Panc1 (cell line): ENCODE measurements around the gene SCGB1A1. TPM values are rescaled to one million over a fixed set of nuclear protein-coding genes. Genes with fewer than 3 reads are reported as not detected.
A peak's percentile ranks its signal among the peaks of the same experiment; 100 is the strongest.

Source experiments
- ATAC-seq: fragments of 200-7000 bp; cut with Tn5 transposase; 2 replicates; pipeline ENCODE4 v1.9.1; 2020; ENCODE audit warnings: mild to moderate bottlenecking, moderate library complexity
- BruUV-seq: library from RNA; stranded (reverse); fragments of 400-500 nt; replicated peaks from 2 replicates; lab custom pipeline; 2021; lab: Mats Ljungman, UMichigan
- CTCF ChIA-PET: fragments of 300-600 bp; sonication (Branson Sonifier 250); formaldehyde crosslinking; loops from one replicate; lab custom pipeline; 2022; ENCODE audit warnings: antibody characterized with exemption; lab: Charles Lee
- POLR2A ChIA-PET: fragments of 300-600 bp; sonication (Branson Sonifier 250); formaldehyde crosslinking; loops from one replicate; lab custom pipeline; 2022; ENCODE audit warnings: antibody characterized with exemption; lab: Charles Lee
- DNase-seq: peaks from one replicate; pipeline ENCODE4 v3.0.0-alpha.2; 2010; ENCODE audit warnings: low read depth, low spot score
- H3K27ac ChIP-seq: 2 replicates; pipeline ENCODE4 v1.5.1; 2011; ENCODE audit warnings: mild to moderate bottlenecking, low read length, inconsistent platforms
- H3K27me3 ChIP-seq: fragments of 200-500 bp; sonication (Bioruptor generic); 2 replicates; pipeline ENCODE4 v1.6.0; 2014; ENCODE audit warnings: low read length, inconsistent platforms; ENCODE audit not compliant: control insufficient read depth, insufficient read depth
- H3K36me3 ChIP-seq: fragments of 200-500 bp; sonication (Bioruptor generic); 2 replicates; pipeline ENCODE4 v1.5.1; 2014; ENCODE audit warnings: inconsistent platforms, mild to moderate bottlenecking, low read length, moderate library complexity; ENCODE audit not compliant: control insufficient read depth, insufficient read depth
- H3K4me1 ChIP-seq: 2 replicates; pipeline ENCODE4 v1.5.1; 2011; ENCODE audit warnings: inconsistent platforms, mild to moderate bottlenecking, low read length, moderate library complexity; ENCODE audit not compliant: control insufficient read depth, insufficient read depth
- H3K4me3 ChIP-seq, 2 experiments: 2 replicates each; pipeline ENCODE4 v1.5.1; 2011 to 2012; ENCODE audit warnings: low read depth in 2 of 2, low read length in 2 of 2, mild to moderate bottlenecking in 2 of 2, inconsistent platforms in 1 of 2, moderate library complexity in 1 of 2
- H3K9me3 ChIP-seq: fragments of 200-500 bp; sonication (Bioruptor generic); 2 replicates; pipeline ENCODE4 v1.5.1; 2014; ENCODE audit warnings: low read depth, mild to moderate bottlenecking, inconsistent platforms, low read length, moderate library complexity; ENCODE audit not compliant: control insufficient read depth, insufficient read depth
- POLR2AphosphoS5 ChIP-seq: IDR thresholded peaks from 2 replicates; pipeline ENCODE4 v1.6.1; 2012; ENCODE audit warnings: mild to moderate bottlenecking, low read depth, low read length, moderate library complexity
- SIN3A ChIP-seq: IDR thresholded peaks from 2 replicates; pipeline ENCODE4 v1.6.1; 2012; ENCODE audit warnings: low read depth, mild to moderate bottlenecking, low read length, moderate library complexity, borderline replicate concordance; ENCODE audit not compliant: insufficient read depth
- TCF7L2 ChIP-seq: IDR thresholded peaks from 2 replicates; pipeline ENCODE4 v1.6.1; 2011; ENCODE audit warnings: mild to moderate bottlenecking, low read depth, low read length, inconsistent platforms
- in situ Hi-C: cut with HindIII; loops from 2 replicates; pipeline ENCODE4 v1.10.0; 2016; ENCODE audit warnings: low sequenced_read_pairs, low pct_unique_long_range_greater_than_20kb
- intact Hi-C: fragments of 100-400 bp; cut with micrococcal nuclease; formaldehyde crosslinking; loops from one replicate; pipeline ENCODE4 v1.10.0; 2022; ENCODE audit not compliant: unreplicated experiment
- total RNA-seq: library from RNA; stranded (reverse); gene quantifications from one replicate; pipeline ENCODE4 v1.2.1, GENCODE V29; 2021; ENCODE audit not compliant: unreplicated experiment
- TF ChIP-seq, protein P1 (sequence below), 2 experiments: IDR thresholded peaks; 2 replicates each; pipeline ENCODE4 v1.6.1; 2011 to 2012; ENCODE audit warnings: low read depth in 2 of 2, control low read depth in 1 of 2, low read length in 1 of 2, mild to moderate bottlenecking in 1 of 2, moderate library complexity in 1 of 2; ENCODE audit not compliant: insufficient read depth in 1 of 2
- TF ChIP-seq, protein P2 (sequence below): fragments of 450-650 bp; IDR thresholded peaks from 2 replicates; pipeline ENCODE4 v1.5.1; 2017; ENCODE audit warnings: mild to moderate bottlenecking

SCGB1A1 gene
- total RNA-seq, 1 experiment from 2014 or later: 1.1 TPM

- Histone ChIP-seq H3K27ac (peak overlapping the region; percentile 62), H3K4me3 (no peak overlapping the region), H3K27me3 (no peaks in the 10 kb centered on the region), H3K36me3 (no peaks in the 10 kb centered on the region), H3K9me3 (no peaks in the 10 kb centered on the region), H3K4me1 (peaks cover 21% of the 10 kb centered on the region)
- intact Hi-C loops: no loop called here
- TF ChIP-seq TCF7L2: no peak
- TF ChIP-seq, protein P1, sequence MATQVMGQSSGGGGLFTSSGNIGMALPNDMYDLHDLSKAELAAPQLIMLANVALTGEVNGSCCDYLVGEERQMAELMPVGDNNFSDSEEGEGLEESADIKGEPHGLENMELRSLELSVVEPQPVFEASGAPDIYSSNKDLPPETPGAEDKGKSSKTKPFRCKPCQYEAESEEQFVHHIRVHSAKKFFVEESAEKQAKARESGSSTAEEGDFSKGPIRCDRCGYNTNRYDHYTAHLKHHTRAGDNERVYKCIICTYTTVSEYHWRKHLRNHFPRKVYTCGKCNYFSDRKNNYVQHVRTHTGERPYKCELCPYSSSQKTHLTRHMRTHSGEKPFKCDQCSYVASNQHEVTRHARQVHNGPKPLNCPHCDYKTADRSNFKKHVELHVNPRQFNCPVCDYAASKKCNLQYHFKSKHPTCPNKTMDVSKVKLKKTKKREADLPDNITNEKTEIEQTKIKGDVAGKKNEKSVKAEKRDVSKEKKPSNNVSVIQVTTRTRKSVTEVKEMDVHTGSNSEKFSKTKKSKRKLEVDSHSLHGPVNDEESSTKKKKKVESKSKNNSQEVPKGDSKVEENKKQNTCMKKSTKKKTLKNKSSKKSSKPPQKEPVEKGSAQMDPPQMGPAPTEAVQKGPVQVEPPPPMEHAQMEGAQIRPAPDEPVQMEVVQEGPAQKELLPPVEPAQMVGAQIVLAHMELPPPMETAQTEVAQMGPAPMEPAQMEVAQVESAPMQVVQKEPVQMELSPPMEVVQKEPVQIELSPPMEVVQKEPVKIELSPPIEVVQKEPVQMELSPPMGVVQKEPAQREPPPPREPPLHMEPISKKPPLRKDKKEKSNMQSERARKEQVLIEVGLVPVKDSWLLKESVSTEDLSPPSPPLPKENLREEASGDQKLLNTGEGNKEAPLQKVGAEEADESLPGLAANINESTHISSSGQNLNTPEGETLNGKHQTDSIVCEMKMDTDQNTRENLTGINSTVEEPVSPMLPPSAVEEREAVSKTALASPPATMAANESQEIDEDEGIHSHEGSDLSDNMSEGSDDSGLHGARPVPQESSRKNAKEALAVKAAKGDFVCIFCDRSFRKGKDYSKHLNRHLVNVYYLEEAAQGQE (IDR thresholded peaks at IDR 0.05; ENCODE audit: insufficient read depth in 1 of 2, low read depth in 2 of 2, low read length in 1 of 2): no peak
- no peak for TF ChIP-seq SIN3A
- TF ChIP-seq, protein P2, sequence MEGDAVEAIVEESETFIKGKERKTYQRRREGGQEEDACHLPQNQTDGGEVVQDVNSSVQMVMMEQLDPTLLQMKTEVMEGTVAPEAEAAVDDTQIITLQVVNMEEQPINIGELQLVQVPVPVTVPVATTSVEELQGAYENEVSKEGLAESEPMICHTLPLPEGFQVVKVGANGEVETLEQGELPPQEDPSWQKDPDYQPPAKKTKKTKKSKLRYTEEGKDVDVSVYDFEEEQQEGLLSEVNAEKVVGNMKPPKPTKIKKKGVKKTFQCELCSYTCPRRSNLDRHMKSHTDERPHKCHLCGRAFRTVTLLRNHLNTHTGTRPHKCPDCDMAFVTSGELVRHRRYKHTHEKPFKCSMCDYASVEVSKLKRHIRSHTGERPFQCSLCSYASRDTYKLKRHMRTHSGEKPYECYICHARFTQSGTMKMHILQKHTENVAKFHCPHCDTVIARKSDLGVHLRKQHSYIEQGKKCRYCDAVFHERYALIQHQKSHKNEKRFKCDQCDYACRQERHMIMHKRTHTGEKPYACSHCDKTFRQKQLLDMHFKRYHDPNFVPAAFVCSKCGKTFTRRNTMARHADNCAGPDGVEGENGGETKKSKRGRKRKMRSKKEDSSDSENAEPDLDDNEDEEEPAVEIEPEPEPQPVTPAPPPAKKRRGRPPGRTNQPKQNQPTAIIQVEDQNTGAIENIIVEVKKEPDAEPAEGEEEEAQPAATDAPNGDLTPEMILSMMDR: no peak
- no peak for TF ChIP-seq POLR2AphosphoS5
- POLR2A ChIA-PET: no interaction called here
- in situ Hi-C loops: no loop called here
- CTCF ChIA-PET: interaction anchor here (1.0 kb wide), 1 partner anchor 24 kb away, joined by 3 read pairs; no protein-coding TSS in a partner anchor
- DNase-seq: no peak
- no peak for ATAC-seq
- BruUV-seq: no TSS peak
Measured at GRCh38 chr11:62419314-62419929, 589 bp downstream of the SCGB1A1 start.

GRCh38 chr11:62419943-62420342 lies 1.1 kb downstream of the SCGB1A1 start:
- Histone ChIP-seq H3K9me3 (no peaks in the 10 kb centered on the region), H3K4me3 (no peak overlapping the region), H3K4me1 (peaks cover 21% of the 10 kb centered on the region), H3K27ac (peak overlapping the region; percentile 62), H3K36me3 (no peaks in the 10 kb centered on the region), H3K27me3 (no peaks in the 10 kb centered on the region)
- TF ChIP-seq TCF7L2: no peak
- no peak for TF ChIP-seq POLR2AphosphoS5
- TF ChIP-seq SIN3A: no peak
- TF ChIP-seq, protein P1 (IDR thresholded peaks at IDR 0.05; ENCODE audit: insufficient read depth in 1 of 2, low read depth in 2 of 2, low read length in 1 of 2): no peak
- TF ChIP-seq, protein P2: no peak
- BruUV-seq: no TSS peak
- DNase-seq (no peak), ATAC-seq (no peak)
- POLR2A ChIA-PET: no interaction called here
- intact Hi-C loops (loop anchor here (5.0 kb wide), 1 partner anchor 122 kb away; no protein-coding TSS in a partner anchor), in situ Hi-C loops (no loop called here)
- CTCF ChIA-PET: interaction anchor here (1.0 kb wide), 1 partner anchor 25 kb away, joined by 3 read pairs; no protein-coding TSS in a partner anchor
